GM10248 (cell line): ENCODE measurements around the gene ZNF568.

Source experiments
- CTCF ChIA-PET: fragments of 300-600 bp; sonication (Branson Sonifier 250); formaldehyde crosslinking; extraction: SDS; loops from one replicate; lab custom pipeline; 2021; ENCODE audit warnings: antibody characterized with exemption; lab: Yijun Ruan, JAX
- POLR2A ChIA-PET: fragments of 350-650 bp; sonication (Branson Sonifier 250); formaldehyde crosslinking; extraction: SDS; loops from one replicate; lab custom pipeline; 2020; ENCODE audit warnings: antibody characterized with exemption; lab: Yijun Ruan, JAX
- DNase-seq: peaks from one replicate; pipeline ENCODE4 v3.0.0; 2012; ENCODE audit errors: extremely low spot score
- CTCF ChIP-seq: IDR thresholded peaks from 2 replicates; pipeline ENCODE4 v1.5.1; 2012; ENCODE audit warnings: mild to moderate bottlenecking, low read depth; ENCODE audit errors: extremely low read depth, missing control alignments, control extremely low read depth

Gene ZNF568

GRCh38 chr19:36997152-36997842 lies 81.2 kb downstream of the ZNF568 start:
- TF ChIP-seq CTCF: no peak
- DNase-seq: no peak
- ChIA-PET POLR2A (no interaction called here), CTCF (no interaction called here)

- POLR2A ChIA-PET: no interaction called here
- CTCF ChIA-PET: no interaction called here
- no peak for DNase-seq
- TF ChIP-seq CTCF: no peak
Measured at GRCh38 chr19:36997843-36998235, 81.7 kb downstream of the ZNF568 start.

GRCh38 chr19:36999313-36999712 lies 83.2 kb downstream of the ZNF568 start:
- DNase-seq: no peak
- TF ChIP-seq CTCF: no peak
- POLR2A ChIA-PET: no interaction called here
- CTCF ChIA-PET: interaction anchor here (1.2 kb wide), 1 partner anchor 23 kb away, joined by 3 read pairs; no protein-coding TSS in a partner anchor

GRCh38 chr19:37007587-37008220 lies 91.6 kb downstream of the ZNF568 start:
- POLR2A ChIA-PET: no interaction called here
- CTCF ChIA-PET: no interaction called here
- no peak for DNase-seq
- no peak for TF ChIP-seq CTCF

- POLR2A ChIA-PET: no interaction called here
- DNase-seq: no peak
- CTCF ChIA-PET: no interaction called here
- TF ChIP-seq CTCF: no peak
Measured at GRCh38 chr19:37009871-37010270, 93.7 kb downstream of the ZNF568 start.

GRCh38 chr19:37012093-37012745 lies 96.1 kb downstream of the ZNF568 start:
- POLR2A ChIA-PET: no interaction called here
- DNase-seq: no peak
- no peak for TF ChIP-seq CTCF
- CTCF ChIA-PET: no interaction called here
